Brain microvascular endothelial cell (primary cell): ENCODE data around the gene STX4.

Source experiments
- DNase-seq: peaks from one replicate; pipeline ENCODE4 v3.0.0-alpha.2; 2020
- H3K27ac ChIP-seq: fragments of 250-450 bp; sonication (Bioruptor Pico); 2 replicates; pipeline ENCODE4 v1.5.1; 2020; ENCODE audit warnings: mild to moderate bottlenecking, moderate library complexity
- H3K27me3 ChIP-seq: fragments of 250-450 bp; sonication (Bioruptor Pico); replicated peaks from 2 replicates; pipeline ENCODE4 v1.5.1; 2020; ENCODE audit warnings: mild to moderate bottlenecking
- H3K36me3 ChIP-seq: fragments of 250-450 bp; sonication (Bioruptor Pico); replicated peaks from 2 replicates; pipeline ENCODE4 v1.5.1; 2020; ENCODE audit warnings: mild to moderate bottlenecking
- H3K4me3 ChIP-seq: 2 replicates; pipeline ENCODE4 v1.5.1; 2011; ENCODE audit warnings: low read depth, mild to moderate bottlenecking, control low read depth, low read length, moderate library complexity
- in situ Hi-C: cut with HindIII; loops from 2 replicates; pipeline ENCODE4 v1.10.0; 2017; ENCODE audit warnings: low sequenced_read_pairs, low pct_ligation_motif_present
- TF ChIP-seq, protein P1 (sequence below): IDR thresholded peaks from 2 replicates; pipeline ENCODE4 v1.5.1; 2011; ENCODE audit warnings: low read depth, mild to moderate bottlenecking, moderate library complexity, low read length, control low read depth, inconsistent platforms; ENCODE audit errors: missing control alignments

STX4 gene

DNA sequence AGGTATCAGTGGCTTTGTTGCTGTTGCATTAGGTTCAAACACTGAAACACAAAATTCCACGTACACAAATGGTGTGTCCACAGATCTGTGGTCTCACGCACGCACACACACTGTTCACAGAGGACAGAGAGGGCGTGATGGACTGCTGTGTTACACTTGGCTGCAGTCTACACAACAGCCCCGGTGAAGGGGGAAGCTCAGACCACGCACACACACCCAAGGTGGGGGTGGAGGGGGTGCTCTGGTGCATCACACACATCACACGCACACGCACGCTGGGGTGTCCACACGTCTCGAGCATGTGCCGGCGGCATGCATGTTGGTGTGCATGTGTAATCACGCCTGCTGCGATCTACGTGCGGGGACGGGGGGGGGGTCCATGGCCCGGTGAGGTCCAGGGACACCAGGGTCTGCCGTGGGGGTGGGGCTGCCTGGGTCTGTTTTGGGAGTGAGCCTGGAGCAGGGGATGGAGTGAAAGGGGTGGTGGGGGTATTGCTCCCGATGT, 41.0 kb upstream of the STX4 start:
- in situ Hi-C loops = no loop called here
- H3K27me3 ChIP-seq = no peaks in the 10 kb centered on the region
- H3K36me3 ChIP-seq = no peaks in the 10 kb centered on the region

DNA sequence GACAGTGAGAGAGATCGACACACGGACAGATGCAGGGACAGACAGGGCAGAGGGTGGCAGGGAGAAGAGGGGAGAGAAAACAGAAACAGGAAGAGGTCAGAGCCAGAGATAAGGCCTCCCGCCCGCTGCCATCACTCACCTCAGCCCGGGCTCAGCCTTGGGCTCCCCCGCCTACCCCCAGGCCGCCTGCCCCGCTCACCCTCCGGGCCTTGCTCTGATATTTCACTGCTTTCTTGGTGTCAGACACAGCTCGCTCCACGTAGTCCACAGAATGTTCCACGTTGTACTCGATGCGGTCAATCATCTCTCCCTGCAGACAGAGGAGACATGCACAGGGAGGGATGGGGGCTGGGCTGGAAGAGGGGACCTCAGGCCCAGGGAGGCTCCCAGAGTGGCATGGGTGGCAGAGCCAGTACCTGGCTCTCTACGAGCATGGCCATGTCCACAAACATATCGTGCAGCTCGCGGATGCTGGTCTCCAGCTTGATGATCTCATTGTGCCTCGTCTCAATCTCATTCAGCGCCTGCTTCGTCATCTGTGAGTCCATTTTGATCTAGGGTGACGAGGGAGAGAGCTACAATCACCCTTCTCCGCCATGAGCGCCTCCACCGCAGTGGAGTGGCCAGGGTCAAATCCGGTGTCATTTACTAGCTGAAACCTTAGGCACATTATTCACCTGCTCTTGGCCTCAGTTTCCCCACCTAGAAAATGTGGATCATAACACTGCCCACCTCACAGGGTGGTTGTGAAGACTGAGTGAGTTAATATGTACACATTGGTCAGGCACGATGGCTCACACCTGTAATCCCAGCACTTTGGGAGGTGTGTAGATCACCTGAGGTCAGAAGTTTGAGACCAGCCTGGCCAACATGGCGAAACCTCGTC, 40.2 kb upstream of the STX4 start:
- DNase-seq = no peak
- H3K27ac ChIP-seq = no peak overlapping the region
- TF ChIP-seq, protein P1, sequence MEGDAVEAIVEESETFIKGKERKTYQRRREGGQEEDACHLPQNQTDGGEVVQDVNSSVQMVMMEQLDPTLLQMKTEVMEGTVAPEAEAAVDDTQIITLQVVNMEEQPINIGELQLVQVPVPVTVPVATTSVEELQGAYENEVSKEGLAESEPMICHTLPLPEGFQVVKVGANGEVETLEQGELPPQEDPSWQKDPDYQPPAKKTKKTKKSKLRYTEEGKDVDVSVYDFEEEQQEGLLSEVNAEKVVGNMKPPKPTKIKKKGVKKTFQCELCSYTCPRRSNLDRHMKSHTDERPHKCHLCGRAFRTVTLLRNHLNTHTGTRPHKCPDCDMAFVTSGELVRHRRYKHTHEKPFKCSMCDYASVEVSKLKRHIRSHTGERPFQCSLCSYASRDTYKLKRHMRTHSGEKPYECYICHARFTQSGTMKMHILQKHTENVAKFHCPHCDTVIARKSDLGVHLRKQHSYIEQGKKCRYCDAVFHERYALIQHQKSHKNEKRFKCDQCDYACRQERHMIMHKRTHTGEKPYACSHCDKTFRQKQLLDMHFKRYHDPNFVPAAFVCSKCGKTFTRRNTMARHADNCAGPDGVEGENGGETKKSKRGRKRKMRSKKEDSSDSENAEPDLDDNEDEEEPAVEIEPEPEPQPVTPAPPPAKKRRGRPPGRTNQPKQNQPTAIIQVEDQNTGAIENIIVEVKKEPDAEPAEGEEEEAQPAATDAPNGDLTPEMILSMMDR = no peak
- no peaks in the 10 kb centered on the region for H3K36me3 ChIP-seq
- in situ Hi-C loops = no loop called here
- H3K4me3 ChIP-seq = no peak overlapping the region
- H3K27me3 ChIP-seq = no peaks in the 10 kb centered on the region

More for the DNA sequence above, 41.0 kb upstream of the STX4 start:
- Histone ChIP-seq H3K27ac (no peak overlapping the region), H3K4me3 (no peak overlapping the region)
- TF ChIP-seq, protein P1 = no peak
- no peak for DNase-seq

DNA sequence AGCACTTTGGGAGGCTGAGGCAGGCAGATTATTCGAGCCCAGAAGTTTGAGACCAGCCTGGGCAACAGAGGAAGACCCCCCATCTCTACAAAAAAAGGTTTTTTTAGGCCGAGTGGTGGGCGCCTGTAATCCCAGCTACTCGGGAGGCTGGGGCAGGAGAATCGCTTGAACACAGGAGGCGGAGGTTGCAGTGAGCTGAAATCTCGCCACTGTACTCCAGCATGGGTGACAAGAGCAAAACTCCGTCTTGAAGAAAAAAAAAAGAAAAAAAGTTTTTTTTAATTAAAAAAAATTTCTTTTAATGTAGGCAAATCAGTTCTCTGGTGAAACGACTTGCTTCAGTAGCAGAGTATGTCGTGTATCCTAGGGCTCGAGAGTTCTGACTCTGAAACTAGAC, 37.4 kb upstream of the STX4 start:
- Histone ChIP-seq H3K4me3 (no peak overlapping the region), H3K36me3 (no peaks in the 10 kb centered on the region), H3K27ac (no peak overlapping the region), H3K27me3 (no peaks in the 10 kb centered on the region)
- TF ChIP-seq, protein P1 = no peak
- in situ Hi-C loops = no loop called here
- DNase-seq = no peak

DNA sequence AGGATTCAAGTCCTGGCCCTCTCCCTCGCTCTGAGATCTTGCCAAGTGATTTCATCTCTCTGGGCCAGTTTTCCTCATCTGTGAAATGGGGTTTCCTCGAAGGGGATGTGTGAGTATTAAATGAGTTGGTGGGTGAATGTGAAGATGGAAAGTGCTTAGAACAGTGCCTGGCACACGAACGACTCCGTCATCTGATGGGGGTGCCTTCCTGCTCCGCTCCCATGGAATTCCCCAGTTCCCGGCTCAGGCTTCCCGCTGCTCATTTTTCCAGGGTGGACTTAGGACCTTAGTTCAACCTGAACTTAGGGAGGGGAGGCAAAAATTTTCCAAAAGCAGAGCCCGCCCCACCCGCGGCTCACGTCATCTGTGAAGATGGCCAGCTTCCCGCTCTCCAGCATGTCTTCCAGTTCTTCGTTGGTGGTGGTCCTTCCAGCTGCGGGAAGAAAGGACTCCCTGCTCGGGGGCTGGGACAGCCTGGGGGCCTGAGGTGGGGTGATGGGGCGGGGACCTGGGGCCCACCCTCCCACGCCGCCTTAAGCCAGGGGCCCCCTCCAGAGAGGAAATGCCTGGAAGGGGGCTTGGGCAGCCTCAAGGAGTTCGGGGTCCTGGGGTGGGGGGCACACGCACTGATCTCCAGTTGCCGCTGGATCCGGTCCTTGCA, 36.9 kb upstream of the STX4 start:
- Histone ChIP-seq H3K27ac (no peak overlapping the region), H3K4me3 (peak overlapping the region; percentile 58), H3K27me3 (no peaks in the 10 kb centered on the region), H3K36me3 (no peaks in the 10 kb centered on the region)
- in situ Hi-C loops = no loop called here
- TF ChIP-seq, protein P1 = no peak
- no peak for DNase-seq

DNA sequence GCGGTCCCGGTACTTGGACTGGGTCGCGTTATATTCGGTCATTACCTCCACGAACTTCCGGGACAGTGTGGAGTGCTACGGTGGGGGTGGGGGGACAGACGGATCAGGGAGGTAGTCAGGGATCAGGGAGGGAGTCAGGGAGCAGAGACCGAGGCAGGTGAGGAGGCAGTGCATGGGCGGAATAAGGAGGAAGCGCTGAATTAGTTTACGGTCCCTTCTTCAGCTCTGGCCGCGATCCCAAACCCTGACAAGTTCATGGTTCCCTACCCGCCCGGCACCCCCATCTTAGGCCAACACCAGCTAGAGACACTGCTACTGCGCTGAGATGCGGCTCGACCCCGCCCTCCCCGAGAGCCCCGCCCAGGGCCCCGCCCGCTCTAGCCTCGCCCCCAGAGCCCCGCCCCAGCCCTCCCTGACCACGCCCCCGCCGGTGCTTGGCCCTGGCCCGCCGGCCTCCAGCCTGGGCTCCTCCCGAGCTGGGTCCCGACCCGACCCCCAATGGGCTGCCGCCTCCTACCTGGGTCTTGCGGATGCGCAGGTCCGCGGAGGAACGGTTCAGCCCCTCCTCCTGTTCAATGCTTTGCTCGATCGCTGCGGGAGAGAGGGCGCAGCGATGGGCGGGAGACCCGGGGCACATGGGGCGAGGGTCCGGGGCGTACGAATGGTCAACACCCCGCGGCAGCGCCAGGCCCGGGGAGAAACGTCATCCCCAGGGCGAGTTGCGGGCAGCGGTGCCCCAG, 36.2 kb upstream of the STX4 start:
- TF ChIP-seq, protein P1 = no peak
- peak overlapping the region; percentile 66 for H3K27ac ChIP-seq
- H3K36me3 ChIP-seq = no peaks in the 10 kb centered on the region
- DNase-seq = peak; percentile 64
- peak overlapping the region; percentile 58 for H3K4me3 ChIP-seq
- H3K27me3 ChIP-seq = no peaks in the 10 kb centered on the region
- in situ Hi-C loops = no loop called here
